ENCODE measurements around the gene FAM222B.
"Not testable (repeated sequence)": the region's sequence is repeated elsewhere in the genome, so short reads cannot be mapped to it uniquely, and the experiment has no call there.

DNA sequence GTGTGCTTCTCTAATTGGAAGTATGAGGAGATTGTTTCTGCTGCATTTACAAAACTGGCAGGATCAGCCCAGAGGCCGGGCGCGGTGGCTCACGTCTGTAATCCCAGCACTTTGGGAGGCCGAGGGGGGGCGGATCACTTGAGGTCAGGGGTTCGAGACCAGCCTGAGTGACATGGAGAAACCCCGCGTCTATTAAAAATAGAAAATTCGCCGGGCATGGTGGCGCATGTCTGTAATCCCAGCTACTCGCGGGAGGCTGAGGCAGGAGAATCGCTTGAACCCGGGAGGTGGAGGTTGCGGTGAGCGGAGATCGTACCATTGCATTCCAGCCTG is 121.6 kb downstream of the FAM222B start:
- TF ChIP-seq, protein P1, sequence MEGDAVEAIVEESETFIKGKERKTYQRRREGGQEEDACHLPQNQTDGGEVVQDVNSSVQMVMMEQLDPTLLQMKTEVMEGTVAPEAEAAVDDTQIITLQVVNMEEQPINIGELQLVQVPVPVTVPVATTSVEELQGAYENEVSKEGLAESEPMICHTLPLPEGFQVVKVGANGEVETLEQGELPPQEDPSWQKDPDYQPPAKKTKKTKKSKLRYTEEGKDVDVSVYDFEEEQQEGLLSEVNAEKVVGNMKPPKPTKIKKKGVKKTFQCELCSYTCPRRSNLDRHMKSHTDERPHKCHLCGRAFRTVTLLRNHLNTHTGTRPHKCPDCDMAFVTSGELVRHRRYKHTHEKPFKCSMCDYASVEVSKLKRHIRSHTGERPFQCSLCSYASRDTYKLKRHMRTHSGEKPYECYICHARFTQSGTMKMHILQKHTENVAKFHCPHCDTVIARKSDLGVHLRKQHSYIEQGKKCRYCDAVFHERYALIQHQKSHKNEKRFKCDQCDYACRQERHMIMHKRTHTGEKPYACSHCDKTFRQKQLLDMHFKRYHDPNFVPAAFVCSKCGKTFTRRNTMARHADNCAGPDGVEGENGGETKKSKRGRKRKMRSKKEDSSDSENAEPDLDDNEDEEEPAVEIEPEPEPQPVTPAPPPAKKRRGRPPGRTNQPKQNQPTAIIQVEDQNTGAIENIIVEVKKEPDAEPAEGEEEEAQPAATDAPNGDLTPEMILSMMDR (IDR thresholded peaks at IDR 0.05) = not testable (repeated sequence)
- not testable (repeated sequence) for TF ChIP-seq POLR2A (IDR thresholded peaks at IDR 0.05)
